Activated CD4-positive, CD25-positive, alpha-beta regulatory T cell treated with anti-CD3 and anti-CD28 coated beads, Interleukin-2, amount 50 U/mL, for 16 hours (primary cell): ENCODE measurements around the gene UGT1A1.
A peak's percentile ranks its signal among the peaks of the same experiment; 100 is the strongest.
"Not testable (repeated sequence)": the region's sequence is repeated elsewhere in the genome, so short reads cannot be mapped to it uniquely, and the experiment has no call there.

Experiments used
- DNase-seq: peaks from one replicate; pipeline ENCODE4 v3.0.0-alpha.2; 2020; ENCODE audit warnings: low read depth, low spot score

UGT1A1 gene

GRCh38 chr2:233760043-233760442 is at the start of gene UGT1A1:
Gene UGT1A1 (plus strand): TSS chr2:233760270. CDS start chr2:233760288, 18 bp downstream.
- DNase-seq: no peak

DNA sequence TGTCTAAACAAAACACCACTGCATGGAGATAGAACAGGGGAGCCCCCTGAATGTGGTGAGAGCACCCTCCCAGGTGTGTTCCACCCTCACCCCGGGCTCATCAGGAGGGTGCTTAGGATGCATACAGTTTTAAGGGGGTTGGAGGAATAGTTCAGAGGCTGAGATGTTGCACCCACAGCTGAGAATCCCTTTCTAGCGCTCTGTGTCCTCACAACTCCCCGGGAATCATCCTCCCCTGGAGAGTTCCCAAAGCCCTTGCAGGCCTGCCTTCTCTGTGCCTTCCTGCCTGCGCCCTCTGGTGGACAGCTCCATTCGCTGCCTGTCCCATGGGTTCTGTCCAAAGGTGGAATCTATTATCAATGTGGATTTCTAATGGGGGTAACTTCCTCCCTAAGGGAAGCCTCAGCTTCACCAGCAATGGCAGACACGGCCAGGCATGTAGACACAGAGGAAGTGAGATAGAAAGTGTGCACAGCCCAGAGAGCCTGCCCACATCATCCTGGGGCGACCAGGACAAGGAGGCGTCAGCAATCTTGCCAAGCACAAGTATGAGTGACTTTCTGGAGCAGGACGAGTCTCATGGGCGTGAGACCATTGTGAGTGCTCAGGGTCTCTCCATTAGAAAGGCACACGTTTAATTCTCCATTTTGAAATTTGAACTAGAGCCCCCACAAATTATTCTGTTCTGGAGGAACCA is 48.6 kb upstream of the UGT1A1 start:
- DNase-seq: peak; percentile 39

DNA sequence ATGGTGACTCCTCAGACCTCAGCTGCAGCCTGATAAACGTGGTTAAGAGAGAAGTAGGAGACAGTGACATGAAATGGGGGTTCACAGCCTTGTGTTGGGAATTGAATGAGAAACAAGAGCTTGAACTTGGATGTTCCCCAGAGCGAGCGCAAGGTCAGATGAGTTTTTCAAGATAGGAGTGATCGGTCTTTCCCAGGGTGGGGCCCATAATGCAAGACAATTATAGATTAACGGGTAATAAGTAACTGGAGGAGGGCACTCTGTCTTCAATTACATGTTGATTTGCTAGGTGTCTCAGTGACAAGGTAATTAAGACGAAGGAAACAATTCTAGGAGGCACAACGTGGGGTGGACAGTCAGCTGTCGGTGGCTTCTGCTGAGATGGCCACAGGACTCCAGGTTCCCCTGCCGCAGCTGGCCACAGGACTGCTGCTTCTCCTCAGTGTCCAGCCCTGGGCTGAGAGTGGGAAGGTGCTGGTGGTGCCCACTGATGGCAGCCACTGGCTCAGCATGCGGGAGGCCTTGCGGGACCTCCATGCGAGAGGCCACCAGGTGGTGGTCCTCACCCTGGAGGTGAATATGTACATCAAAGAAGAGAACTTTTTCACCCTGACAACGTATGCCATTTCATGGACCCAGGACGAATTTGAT is 47.3 kb upstream of the UGT1A1 start, which contains the start of gene UGT1A5:
TSS of gene UGT1A5 (plus strand) at position 297 of the 651 bp plus-strand sequence. CDS start at position 382, 85 bp downstream.
- no peak for DNase-seq

DNA sequence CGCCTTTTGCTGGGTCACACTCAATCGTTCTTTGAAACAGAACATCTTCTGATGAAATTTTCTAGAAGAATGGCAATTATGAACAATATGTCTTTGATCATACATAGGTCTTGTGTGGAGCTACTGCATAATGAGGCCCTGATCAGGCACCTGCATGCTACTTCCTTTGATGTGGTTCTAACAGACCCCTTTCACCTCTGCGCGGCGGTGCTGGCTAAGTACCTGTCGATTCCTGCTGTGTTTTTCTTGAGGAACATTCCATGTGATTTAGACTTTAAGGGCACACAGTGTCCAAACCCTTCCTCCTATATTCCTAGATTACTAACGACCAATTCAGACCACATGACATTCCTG is 46.8 kb upstream of the UGT1A1 start:
- DNase-seq: no peak

DNA sequence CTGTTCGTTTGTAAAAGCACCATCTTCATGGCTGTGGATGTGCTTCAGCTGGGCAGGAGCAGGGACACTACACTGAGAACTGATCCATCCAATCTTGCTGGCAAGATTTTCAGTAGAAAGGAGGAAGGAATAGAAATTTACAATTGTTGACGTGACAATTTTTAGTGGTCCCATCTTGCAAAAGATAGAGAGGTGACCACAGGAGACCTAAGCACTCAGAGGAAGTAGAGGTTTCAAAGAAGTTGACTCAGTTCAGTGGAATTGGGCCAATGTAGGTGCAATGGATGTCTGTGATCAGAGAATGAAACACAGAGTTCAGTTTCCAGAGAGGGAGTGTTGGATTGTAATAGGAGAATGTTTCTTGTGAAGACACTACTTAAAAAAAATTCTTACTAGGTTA is 45.9 kb upstream of the UGT1A1 start:
- DNase-seq: no peak

DNA sequence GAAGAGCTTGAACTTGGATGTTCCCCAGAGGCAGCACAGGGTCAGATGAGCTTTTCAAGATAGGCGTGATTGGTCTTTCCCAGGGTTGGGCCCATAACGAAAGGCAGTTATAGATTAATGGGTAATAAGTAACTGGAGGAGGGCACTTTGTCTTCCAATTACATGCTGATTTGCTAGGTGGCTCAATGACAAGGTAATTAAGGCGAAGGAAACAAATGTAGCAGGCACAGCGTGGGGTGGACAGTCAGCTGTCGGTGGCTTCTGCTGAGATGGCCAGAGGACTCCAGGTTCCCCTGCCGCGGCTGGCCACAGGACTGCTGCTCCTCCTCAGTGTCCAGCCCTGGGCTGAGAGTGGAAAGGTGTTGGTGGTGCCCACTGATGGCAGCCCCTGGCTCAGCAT is 41.5 kb upstream of the UGT1A1 start, which contains the start of gene UGT1A4:
TSS of gene UGT1A4 (plus strand) at position 185 of the 400 bp plus-strand sequence. CDS start at position 270, 85 bp downstream.
- no peak for DNase-seq

DNA sequence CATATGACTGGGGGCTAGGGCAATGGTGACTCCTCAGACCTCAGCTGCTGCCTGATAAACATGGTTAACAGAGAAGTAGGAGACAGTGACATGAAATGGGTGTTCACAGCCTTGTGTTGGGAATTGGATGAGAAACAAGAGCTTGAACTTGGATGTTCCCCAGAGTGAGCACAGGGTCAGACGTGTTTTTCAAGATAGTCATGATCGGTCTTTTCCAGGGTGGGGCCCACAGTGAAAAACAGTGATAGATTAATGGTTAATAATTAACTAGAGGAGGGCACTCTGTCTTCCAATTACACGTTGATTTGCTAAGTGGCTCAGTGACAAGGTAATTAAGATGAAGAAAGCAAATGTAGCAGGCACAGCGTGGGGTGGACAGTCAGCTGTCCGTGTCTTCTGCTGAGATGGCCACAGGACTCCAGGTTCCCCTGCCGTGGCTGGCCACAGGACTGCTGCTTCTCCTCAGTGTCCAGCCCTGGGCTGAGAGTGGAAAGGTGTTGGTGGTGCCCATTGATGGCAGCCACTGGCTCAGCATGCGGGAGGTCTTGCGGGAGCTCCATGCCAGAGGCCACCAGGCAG is 31.3 kb upstream of the UGT1A1 start, which contains the start of gene UGT1A3:
TSS of gene UGT1A3 (plus strand) at position 320 of the 579 bp plus-strand sequence. CDS start at position 405, 85 bp downstream.
- DNase-seq: no peak

- not testable (repeated sequence) for DNase-seq
Observed at GRCh38 chr2:233736868-233737653, 23.0 kb upstream of the UGT1A1 start.

DNA sequence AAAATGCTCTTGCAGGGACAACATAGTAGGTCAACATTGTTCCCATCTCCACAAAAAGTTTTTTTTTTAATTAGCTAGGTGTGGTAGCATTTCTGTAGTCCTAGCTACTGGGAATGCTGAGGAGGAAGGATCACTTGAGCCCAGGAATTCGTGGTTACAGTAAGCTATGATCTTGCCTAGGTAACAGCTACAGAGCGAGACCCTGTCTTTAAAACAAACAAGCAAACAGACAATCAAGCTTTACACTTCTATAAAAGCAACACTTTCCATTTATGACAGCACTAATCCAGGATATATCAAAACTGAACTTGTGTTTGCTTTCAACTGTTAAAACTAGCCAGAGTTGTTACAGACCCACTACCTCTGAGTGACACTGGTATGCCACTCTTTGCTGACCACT is 19.2 kb upstream of the UGT1A1 start:
- DNase-seq: no peak

GRCh38 chr2:233743464-233744259 is 16.4 kb upstream of the UGT1A1 start:
- DNase-seq: no peak

DNA sequence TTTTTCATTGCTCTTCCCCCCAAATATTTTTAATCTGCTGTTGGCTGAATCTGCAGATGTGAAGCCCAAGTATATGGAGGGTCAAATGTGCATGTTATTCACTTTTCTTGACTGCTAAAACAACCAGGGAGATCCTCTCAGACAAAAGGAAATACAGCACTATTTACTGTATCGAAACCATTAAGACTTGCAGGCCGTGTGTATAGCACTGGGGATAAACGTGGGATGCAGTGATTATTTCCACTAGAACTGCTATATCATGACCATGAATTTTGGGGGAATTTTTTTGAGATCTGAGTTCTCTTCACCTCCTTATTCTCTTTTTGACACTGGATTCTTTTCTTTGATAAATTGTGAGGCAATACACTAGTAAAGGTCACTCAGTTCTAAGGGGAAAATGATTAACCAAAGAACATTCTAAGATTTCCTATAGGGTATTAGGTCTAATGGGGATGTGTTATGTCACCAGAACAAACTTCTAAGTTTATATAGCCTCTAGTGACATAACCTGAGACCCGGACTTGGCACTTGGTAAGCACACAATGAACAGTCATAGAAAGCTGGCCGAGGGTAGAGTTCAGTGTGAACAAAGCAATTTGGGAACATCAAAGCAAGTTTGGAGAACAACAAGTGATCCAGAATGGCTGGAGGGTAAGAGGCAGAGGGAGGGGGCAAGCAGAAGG is 14.9 kb upstream of the UGT1A1 start:
- no peak for DNase-seq

GRCh38 chr2:233745838-233746237 is 14.2 kb upstream of the UGT1A1 start:
- not testable (repeated sequence) for DNase-seq

GRCh38 chr2:233746475-233747282 is 13.4 kb upstream of the UGT1A1 start:
- no peak for DNase-seq

- DNase-seq: no peak
Observed at GRCh38 chr2:233747283-233747544, 12.9 kb upstream of the UGT1A1 start.

DNA sequence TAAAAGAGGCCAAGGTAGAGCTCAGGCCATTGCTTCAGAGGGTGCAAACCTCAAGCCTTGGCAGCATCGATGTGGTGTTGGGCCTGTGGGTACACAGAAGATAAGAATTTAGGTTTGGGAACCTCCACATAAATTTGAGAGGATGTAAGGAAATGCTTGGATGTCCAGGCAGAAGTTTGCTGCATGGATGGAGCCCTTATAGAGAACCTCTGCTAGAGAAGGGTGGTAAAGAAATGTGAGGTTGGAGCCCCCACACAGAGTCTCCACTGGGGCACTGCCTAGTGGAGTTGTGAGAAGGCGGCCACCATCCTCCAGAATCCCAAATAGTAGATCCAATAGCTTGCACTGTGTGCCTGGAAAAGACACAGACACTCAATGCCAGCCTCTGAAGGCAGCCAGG is 9.4 kb upstream of the UGT1A1 start:
- not testable (repeated sequence) for DNase-seq

GRCh38 chr2:233751212-233752009 is 8.7 kb upstream of the UGT1A1 start:
- not testable (repeated sequence) for DNase-seq

- no peak for DNase-seq
Observed at GRCh38 chr2:233754872-233755611, 5.0 kb upstream of the UGT1A1 start.

GRCh38 chr2:233756429-233757081 is 3.5 kb upstream of the UGT1A1 start:
- no peak for DNase-seq
